ENCODE data around the gene RAB40C. TPM values are rescaled to one million over a fixed set of nuclear protein-coding genes. Genes with fewer than 3 reads are reported as not detected.

The RAB40C gene
- total RNA-seq, 3 donors from 2014 or later = 17.6 to 29.1 (median 20.6) TPM

DNA sequence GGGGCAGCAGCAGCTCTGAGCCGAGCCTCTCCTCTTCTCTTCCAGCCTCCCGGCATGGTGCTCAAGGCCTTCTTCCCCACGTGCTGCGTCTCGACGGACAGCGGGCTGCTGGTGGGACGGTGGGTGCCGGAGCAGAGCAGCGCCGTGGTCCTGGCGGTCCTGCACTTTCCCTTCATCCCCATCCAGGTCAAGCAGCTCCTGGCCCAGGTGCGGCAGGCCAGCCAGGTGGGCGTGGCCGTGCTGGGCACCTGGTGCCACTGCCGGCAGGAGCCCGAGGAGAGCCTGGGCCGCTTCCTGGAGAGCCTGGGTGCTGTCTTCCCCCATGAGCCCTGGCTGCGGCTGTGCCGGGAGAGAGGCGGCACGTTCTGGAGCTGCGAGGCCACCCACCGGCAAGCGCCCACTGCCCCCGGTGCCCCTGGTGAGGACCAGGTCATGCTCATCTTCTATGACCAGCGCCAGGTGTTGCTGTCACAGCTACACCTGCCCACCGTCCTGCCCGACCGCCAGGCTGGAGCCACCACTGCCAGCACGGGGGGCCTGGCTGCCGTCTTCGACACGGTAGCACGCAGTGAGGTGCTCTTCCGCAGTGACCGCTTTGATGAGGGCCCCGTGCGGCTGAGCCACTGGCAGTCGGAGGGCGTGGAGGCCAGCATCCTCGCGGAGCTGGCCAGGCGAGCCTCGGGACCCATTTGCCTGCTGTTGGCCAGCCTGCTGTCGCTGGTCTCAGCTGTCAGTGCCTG is 15.7 kb upstream of the RAB40C start:
- H3K36me3 ChIP-seq = no peaks in the 10 kb centered on the region
- intact Hi-C loops (cut with DNase I; ENCODE audit: low total_unique reads) = no loop called here
- TF ChIP-seq POLR2AphosphoS5 (IDR thresholded peaks at IDR 0.05) (no peak), POLR2A (IDR thresholded peaks at IDR 0.05) (no peak)
- TF ChIP-seq, protein P1, sequence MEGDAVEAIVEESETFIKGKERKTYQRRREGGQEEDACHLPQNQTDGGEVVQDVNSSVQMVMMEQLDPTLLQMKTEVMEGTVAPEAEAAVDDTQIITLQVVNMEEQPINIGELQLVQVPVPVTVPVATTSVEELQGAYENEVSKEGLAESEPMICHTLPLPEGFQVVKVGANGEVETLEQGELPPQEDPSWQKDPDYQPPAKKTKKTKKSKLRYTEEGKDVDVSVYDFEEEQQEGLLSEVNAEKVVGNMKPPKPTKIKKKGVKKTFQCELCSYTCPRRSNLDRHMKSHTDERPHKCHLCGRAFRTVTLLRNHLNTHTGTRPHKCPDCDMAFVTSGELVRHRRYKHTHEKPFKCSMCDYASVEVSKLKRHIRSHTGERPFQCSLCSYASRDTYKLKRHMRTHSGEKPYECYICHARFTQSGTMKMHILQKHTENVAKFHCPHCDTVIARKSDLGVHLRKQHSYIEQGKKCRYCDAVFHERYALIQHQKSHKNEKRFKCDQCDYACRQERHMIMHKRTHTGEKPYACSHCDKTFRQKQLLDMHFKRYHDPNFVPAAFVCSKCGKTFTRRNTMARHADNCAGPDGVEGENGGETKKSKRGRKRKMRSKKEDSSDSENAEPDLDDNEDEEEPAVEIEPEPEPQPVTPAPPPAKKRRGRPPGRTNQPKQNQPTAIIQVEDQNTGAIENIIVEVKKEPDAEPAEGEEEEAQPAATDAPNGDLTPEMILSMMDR (IDR thresholded peaks at IDR 0.05) = no peak
- no peaks in the 10 kb centered on the region for H3K9me3 ChIP-seq
- no peaks in the 10 kb centered on the region for H3K27me3 ChIP-seq
- no peak overlapping the region for H3K27ac ChIP-seq
- DNase-seq (ENCODE audit: low spot score in 2 of 2) = no peak
- peaks cover 1 to 2% of the 10 kb centered on the region in 2 donors for H3K4me1 ChIP-seq
- no peak overlapping the region for H3K4me3 ChIP-seq

DNA sequence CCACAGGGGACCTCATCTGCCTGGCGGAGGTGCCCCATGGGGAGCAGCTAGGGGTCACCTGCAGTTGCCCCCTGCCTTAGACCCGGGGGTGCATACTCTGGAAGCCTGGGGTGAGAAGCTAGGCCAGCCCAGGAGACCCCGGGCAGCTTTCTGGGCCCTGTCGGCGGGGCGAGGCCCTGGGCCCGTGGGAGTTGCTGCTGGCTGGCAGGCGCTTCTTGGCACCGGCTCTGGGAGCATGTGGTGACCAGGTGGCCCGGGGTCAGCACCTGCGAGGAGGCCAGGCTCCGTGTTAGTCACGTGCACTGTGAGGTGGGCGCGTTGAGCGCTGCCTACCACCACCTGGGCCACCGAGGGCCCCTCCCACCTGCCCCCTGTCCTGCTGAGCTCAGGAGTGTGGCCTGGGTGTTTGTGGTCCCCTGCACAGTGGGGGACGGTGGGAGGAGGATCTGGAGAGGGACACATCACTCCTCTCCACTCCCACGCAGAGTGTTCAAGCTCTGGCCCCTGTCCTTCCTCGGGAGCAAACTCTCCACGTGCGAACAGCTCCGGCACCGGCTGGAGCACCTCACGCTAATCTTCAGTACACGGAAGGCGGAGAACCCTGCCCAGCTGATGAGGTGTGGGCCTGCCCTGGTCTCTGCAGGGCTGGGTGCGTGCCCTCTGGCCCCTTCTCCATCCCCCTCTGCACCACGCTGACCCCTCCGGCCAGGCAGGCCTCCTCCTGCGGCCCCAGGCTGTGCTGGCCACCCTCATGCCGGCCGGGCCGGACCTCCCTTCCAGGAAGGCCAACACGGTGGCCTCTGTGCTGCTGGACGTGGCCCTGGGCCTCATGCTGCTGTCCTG is 14.3 kb upstream of the RAB40C start:
- no peaks in the 10 kb centered on the region for H3K36me3 ChIP-seq
- TF ChIP-seq, protein P1 (IDR thresholded peaks at IDR 0.05) = no peak
- TF ChIP-seq POLR2A (IDR thresholded peaks at IDR 0.05) (no peak), POLR2AphosphoS5 (IDR thresholded peaks at IDR 0.05) (no peak)
- no peak overlapping the region for H3K4me3 ChIP-seq
- H3K27ac ChIP-seq = no peak overlapping the region
- no peak for DNase-seq (ENCODE audit: low spot score in 2 of 2)
- no peaks in the 10 kb centered on the region for H3K9me3 ChIP-seq
- H3K4me1 ChIP-seq = no peaks in the 10 kb centered on the region
- intact Hi-C loops (cut with DNase I; ENCODE audit: low total_unique reads) = no loop called here
- no peaks in the 10 kb centered on the region for H3K27me3 ChIP-seq

- intact Hi-C loops (cut with DNase I; ENCODE audit: low total_unique reads) = no loop called here
- no peak for DNase-seq (ENCODE audit: low spot score in 2 of 2)
- Histone ChIP-seq H3K27ac (no peak overlapping the region), H3K9me3 (no peaks in the 10 kb centered on the region), H3K4me1 (no peaks in the 10 kb centered on the region), H3K36me3 (no peaks in the 10 kb centered on the region), H3K4me3 (no peak overlapping the region), H3K27me3 (no peaks in the 10 kb centered on the region)
- TF ChIP-seq POLR2A (IDR thresholded peaks at IDR 0.05) = no peak
- TF ChIP-seq, protein P1 (IDR thresholded peaks at IDR 0.05) = no peak
- no peak for TF ChIP-seq POLR2AphosphoS5 (IDR thresholded peaks at IDR 0.05)
Measured at GRCh38 chr16:576197-576822, 13.6 kb upstream of the RAB40C start.

DNA sequence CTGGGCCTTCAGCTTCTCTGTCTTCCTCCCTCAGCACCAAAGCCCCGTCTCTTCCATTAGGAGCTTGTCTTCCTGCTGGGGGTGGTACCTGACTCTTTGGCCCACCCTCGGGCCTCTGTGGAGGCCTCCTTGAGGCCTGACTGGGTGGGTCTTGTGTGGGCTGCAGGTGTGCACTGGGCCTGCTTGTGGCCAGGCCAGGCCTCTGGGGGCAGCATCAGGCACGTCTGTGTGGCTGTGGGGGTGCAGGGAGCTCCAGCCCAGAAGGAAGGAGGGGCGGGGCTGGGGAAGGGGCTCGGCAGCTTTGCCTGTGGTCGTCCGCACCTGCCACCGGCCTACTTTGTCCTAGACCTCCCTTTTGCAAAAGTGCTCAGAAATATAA is 13.1 kb upstream of the RAB40C start:
- no peaks in the 10 kb centered on the region for H3K27me3 ChIP-seq
- H3K36me3 ChIP-seq = no peaks in the 10 kb centered on the region
- no peaks in the 10 kb centered on the region for H3K4me1 ChIP-seq
- no peak overlapping the region for H3K27ac ChIP-seq
- H3K9me3 ChIP-seq = no peaks in the 10 kb centered on the region
- H3K4me3 ChIP-seq = no peak overlapping the region
- no peak for DNase-seq (ENCODE audit: low spot score in 2 of 2)
- intact Hi-C loops (cut with DNase I; ENCODE audit: low total_unique reads) = no loop called here
- TF ChIP-seq POLR2A (IDR thresholded peaks at IDR 0.05) (no peak), POLR2AphosphoS5 (IDR thresholded peaks at IDR 0.05) (no peak)
- TF ChIP-seq, protein P1 (IDR thresholded peaks at IDR 0.05) = no peak
